ENCODE results near the gene HS1BP3.

HS1BP3 gene

DNA sequence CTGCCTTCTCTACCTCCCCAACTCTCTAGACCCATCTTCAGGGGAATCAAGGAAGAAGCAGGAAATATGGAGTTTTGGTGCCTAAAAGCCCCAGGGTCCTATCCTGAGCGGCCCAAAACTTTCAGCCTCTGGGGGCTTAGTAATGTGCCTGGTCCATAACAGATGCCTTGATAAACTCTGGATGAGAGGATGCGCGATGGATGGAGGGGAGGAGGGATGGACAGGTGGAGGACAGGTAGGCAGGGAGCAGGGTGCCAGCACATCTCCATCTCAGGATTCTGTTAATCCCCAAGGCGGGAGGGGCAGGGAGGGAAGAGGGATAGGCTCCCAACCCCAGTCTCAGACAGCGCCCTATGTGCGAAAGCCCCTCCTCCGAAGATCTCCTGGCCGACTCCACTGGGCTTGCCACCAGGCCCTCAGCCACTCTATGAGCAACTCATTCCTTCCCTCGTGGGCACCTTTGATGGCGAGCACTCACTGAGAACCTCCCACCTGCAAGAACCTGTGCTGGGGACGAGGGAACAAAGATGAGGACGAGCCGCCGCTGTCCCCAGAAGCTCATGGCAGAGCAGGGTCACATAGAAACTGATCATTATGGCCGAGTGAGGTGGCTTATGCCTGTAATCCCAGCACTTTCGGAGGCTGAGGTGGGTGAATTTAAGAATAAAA, 23.1 kb downstream of the HS1BP3 start:
- H3K4me3 ChIP-seq (ENCODE audit: low read depth, low read length) = no peak overlapping the region
- DNase-seq (ENCODE audit: low read depth) = no peak
- TF ChIP-seq, protein P1, sequence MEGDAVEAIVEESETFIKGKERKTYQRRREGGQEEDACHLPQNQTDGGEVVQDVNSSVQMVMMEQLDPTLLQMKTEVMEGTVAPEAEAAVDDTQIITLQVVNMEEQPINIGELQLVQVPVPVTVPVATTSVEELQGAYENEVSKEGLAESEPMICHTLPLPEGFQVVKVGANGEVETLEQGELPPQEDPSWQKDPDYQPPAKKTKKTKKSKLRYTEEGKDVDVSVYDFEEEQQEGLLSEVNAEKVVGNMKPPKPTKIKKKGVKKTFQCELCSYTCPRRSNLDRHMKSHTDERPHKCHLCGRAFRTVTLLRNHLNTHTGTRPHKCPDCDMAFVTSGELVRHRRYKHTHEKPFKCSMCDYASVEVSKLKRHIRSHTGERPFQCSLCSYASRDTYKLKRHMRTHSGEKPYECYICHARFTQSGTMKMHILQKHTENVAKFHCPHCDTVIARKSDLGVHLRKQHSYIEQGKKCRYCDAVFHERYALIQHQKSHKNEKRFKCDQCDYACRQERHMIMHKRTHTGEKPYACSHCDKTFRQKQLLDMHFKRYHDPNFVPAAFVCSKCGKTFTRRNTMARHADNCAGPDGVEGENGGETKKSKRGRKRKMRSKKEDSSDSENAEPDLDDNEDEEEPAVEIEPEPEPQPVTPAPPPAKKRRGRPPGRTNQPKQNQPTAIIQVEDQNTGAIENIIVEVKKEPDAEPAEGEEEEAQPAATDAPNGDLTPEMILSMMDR (IDR thresholded peaks at IDR 0.05; ENCODE audit: insufficient read depth, low read depth, low read length, missing control alignments) = no peak

DNA sequence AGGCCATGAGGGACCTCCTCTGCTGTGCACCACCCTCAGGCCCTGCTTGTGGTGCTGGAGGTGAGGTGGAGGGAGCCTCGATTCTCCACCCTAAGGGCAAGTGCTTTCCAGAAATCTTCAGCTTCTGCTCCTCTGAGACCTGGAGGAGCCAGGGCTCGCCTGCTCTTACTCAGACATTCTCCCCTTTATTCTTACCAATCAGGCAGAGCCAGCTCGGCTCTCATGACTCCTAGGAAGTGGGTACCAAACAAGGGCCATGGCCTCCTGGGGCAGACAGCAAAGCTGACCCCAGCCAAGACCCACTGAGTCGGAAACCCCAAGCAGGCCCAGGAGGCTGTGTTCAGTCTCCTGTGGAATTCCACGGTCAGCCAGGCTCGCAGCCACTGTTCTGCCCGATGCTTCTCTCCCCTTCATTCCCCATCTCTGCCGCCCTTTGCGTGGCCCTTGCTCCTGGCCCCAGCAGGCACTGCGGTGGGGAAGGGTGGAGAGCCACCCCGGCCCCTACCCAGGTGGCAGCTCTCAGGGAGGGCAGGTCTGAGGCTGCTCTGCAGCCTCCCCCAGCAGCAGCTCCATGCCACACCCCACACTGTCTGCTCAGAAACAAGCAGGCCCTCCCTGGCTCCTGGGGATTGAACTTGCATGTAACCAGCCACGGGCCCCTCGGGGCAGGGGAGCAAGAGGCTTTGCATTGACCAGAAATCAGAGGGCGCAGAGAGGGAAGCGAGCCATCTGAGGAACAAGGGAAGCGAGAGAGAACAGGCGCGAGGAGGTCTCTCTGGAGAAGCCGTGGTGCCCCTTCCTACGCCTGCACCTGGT, 24.0 kb downstream of the HS1BP3 start:
- TF ChIP-seq, protein P1 (IDR thresholded peaks at IDR 0.05; ENCODE audit: insufficient read depth, low read depth, low read length, missing control alignments) = no peak
- DNase-seq (ENCODE audit: low read depth) = no peak
- no peak overlapping the region for H3K4me3 ChIP-seq (ENCODE audit: low read depth, low read length)

DNA sequence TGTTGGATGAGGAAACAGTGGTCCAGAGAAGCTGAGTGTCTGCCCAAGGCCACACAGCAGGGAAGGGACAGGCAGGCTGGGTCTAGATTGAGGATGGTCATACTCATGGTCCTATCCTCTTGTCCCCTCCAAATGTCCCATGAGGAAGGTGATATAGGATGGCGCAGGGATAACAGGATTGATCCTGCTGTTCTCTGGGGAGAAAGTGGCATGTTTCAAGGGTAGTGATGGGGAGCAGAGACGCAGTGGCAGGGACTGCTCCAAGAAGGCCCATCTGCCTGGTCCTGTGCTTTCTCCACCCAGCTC, 24.6 kb downstream of the HS1BP3 start:
- H3K4me3 ChIP-seq (ENCODE audit: low read depth, low read length) = no peak overlapping the region
- TF ChIP-seq, protein P1 (IDR thresholded peaks at IDR 0.05; ENCODE audit: insufficient read depth, low read depth, low read length, missing control alignments) = no peak
- no peak for DNase-seq (ENCODE audit: low read depth)

DNA sequence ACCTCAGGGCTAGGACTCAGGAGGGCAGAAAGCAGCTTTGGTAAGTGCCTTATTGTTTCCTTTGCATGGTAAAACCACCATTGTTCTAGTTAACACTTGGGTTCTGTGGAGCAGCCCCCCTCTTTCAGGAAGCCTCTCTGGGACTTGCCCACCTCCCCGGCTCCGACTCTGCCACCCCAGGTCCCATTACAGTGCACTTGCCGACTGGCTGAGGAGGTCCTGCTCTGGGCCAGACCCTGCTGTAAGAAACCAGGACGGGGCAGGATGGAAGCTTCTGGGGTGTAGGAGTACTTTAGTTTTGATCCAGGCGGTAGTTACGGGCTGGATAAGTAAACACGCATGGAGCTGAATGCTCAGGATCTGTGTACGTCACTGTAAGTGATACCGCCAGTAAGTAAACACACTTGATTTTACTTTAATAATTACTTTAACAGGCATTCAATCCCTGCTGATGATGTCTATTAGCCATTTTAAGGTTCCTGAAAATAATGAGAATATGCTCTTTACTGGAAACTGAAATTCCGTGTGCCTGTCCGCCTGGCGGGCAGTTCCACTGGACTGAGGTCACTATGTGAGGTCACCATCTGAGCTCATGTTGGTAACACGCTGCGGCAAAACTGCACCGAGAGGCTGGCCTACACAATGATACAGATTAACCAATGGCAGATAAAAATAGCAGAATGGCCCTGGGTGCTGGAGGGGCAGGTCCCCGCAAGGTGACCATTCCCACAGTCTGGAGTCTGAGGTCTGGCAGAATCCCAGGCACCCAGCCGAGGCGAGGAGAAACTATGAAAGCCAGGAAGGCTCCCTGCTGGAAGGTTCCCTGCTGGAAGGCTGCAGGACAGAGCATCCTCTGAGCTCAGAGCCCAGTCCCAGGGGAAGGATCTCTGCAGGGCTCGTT, 25.2 kb downstream of the HS1BP3 start:
- no peak overlapping the region for H3K4me3 ChIP-seq (ENCODE audit: low read depth, low read length)
- no peak for DNase-seq (ENCODE audit: low read depth)
- TF ChIP-seq, protein P1 (IDR thresholded peaks at IDR 0.05; ENCODE audit: insufficient read depth, low read depth, low read length, missing control alignments) = no peak

DNA sequence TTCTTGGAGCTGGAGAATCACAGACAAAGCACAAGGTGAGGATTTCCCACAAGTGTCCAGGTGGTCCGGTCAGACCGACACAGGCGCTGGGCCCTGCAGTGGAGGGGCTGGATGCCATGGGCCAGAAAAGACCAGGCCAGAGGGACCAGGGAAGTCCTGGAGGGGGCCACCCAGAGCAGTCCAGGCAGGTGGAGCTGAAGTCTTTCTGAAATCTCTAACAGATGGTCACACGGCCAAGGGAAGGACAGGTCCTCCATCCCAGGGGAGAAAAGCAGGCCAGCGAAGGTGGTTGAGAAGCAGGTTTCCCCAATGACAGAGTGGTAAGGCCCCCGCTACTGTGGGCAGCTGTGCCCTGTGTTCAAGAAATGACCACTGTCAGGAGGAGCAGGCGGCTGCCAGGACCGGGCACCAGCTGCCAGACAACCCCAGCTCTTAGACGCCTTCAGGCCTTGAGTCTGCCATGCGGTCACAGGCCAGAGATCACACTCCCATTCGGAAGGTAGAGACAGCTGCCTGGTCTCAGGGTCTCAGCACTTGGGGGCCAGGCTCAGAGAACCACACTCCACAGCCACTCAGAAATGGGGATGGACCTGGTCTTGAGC, 25.9 kb downstream of the HS1BP3 start:
- DNase-seq (ENCODE audit: low read depth) = no peak
- TF ChIP-seq, protein P1 (IDR thresholded peaks at IDR 0.05; ENCODE audit: insufficient read depth, low read depth, low read length, missing control alignments) = no peak
- H3K4me3 ChIP-seq (ENCODE audit: low read depth, low read length) = no peak overlapping the region

DNA sequence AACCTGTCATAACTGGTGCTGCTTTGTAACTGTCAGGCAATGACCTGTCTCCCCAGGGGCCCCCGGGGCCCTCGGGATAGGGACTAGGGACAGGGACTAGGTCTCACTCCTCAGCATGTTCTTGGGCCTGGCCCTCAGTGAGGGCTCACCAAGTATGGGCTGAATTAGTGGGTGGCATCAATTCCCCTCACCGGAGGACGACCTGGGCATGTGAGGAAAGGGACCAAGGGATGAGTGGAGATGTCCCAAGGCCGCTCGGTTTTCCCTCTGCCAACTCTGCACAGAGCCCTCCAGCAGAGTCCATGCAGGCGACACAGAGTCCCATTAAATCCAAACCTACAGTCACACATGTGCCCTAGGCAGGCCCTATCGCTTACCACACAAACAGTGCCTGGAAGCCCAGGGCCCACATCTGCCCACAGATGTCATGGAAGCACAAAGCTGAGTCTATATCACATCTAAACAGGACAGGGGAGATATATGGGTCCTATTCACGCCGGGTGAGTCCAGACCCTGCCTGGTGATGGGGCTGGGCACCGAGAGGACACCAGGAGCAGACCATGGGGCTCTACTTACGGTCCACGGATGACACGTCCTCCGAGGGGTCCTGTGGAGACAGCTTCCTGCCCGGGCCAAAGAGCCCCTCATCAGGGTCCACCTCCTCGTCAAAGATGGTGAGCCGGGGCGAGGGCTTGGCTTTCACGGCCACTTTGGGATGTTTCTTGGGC, 26.6 kb downstream of the HS1BP3 start:
- TF ChIP-seq, protein P1 (IDR thresholded peaks at IDR 0.05; ENCODE audit: insufficient read depth, low read depth, low read length, missing control alignments) = no peak
- DNase-seq (ENCODE audit: low read depth) = no peak
- no peak overlapping the region for H3K4me3 ChIP-seq (ENCODE audit: low read depth, low read length)

Data from GM12865 (cell line).